GM12892 (cell line): ENCODE results near the gene GPAT2. TPM values are rescaled to one million over a fixed set of nuclear protein-coding genes. Genes with fewer than 3 reads are reported as not detected.
"Not testable (repeated sequence)": the region's sequence is repeated elsewhere in the genome, so short reads cannot be mapped to it uniquely, and the experiment has no call there.

Source experiments
- DNase-seq: peaks from one replicate; pipeline ENCODE4 v3.0.0; 2011; ENCODE audit not compliant: insufficient read length
- FAIRE-seq: peaks from 2 replicates; lab custom pipeline; 2011; peaks lifted over from hg19 to GRCh38; lab: Jason Lieb, UNC
- POLR2A ChIP-seq: IDR thresholded peaks from 2 replicates; pipeline ENCODE4 v1.6.1; 2011; ENCODE audit warnings: low read depth, low read length, control low read depth
- POLR2AphosphoS5 ChIP-seq: IDR thresholded peaks from 2 replicates; pipeline ENCODE4 v1.6.1; 2011; ENCODE audit warnings: low read depth, low read length, control low read depth
- TAF1 ChIP-seq: IDR thresholded peaks from 2 replicates; pipeline ENCODE4 v1.6.1; 2011; ENCODE audit warnings: low read depth, mild to moderate bottlenecking, control low read depth, low read length, borderline replicate concordance
- polyA plus RNA-seq: library from polyadenylated mRNA; unstranded; fragments of >200 nt; gene quantifications from one replicate; pipeline ENCODE4 v1.2.1, GENCODE V29; 2012; ENCODE audit warnings: missing spikeins, inconsistent platforms; ENCODE audit not compliant: missing spikeins

GPAT2 gene
- 45.6 TPM for polyA plus RNA-seq

- FAIRE-seq, result not testable (repeated sequence)
Measured at GRCh38 chr2:96034792-96035191, at the start of gene GPAT2. TSS of gene GPAT2 (minus strand) at chr2:96034916. CDS start at chr2:96032359, 2,557 bp downstream.

GRCh38 chr2:96083989-96084857 lies 49.5 kb upstream of the GPAT2 start:
- no peak for TF ChIP-seq POLR2AphosphoS5
- no peak for TF ChIP-seq TAF1
- no peak for TF ChIP-seq POLR2A
- DNase-seq (no peak), FAIRE-seq (no peak)

More at GRCh38 chr2:96034792-96035191, at the start of gene GPAT2:
- DNase-seq, result not testable (repeated sequence)

GRCh38 chr2:96083064-96083939 lies 48.6 kb upstream of the GPAT2 start:
- FAIRE-seq (no peak), DNase-seq (no peak)
- TF ChIP-seq TAF1 (no peak), POLR2AphosphoS5 (no peak), POLR2A (no peak)

GRCh38 chr2:96082211-96083063 lies 47.7 kb upstream of the GPAT2 start:
- no peak for FAIRE-seq
- DNase-seq, result no peak
- TF ChIP-seq TAF1, result no peak
- no peak for TF ChIP-seq POLR2AphosphoS5
- no peak for TF ChIP-seq POLR2A

- TF ChIP-seq TAF1 (no peak), POLR2AphosphoS5 (no peak), POLR2A (no peak)
- DNase-seq (no peak), FAIRE-seq (no peak)
Measured at GRCh38 chr2:96081042-96081441, 46.3 kb upstream of the GPAT2 start.

- no peak for FAIRE-seq
- no peak for TF ChIP-seq TAF1
- TF ChIP-seq POLR2AphosphoS5, result no peak
- TF ChIP-seq POLR2A, result no peak
Measured at GRCh38 chr2:96075199-96075771, 40.6 kb upstream of the GPAT2 start.

GRCh38 chr2:96074156-96074555 lies 39.4 kb upstream of the GPAT2 start:
- TF ChIP-seq POLR2A (no peak), TAF1 (no peak), POLR2AphosphoS5 (no peak)
- FAIRE-seq (no peak), DNase-seq (no peak)

More at GRCh38 chr2:96075199-96075771, 40.6 kb upstream of the GPAT2 start:
- no peak for DNase-seq

- no peak for FAIRE-seq
- no peak for TF ChIP-seq POLR2A
- TF ChIP-seq TAF1, result no peak
- TF ChIP-seq POLR2AphosphoS5, result no peak
Measured at GRCh38 chr2:96073170-96073775, 38.6 kb upstream of the GPAT2 start.

GRCh38 chr2:96072746-96073145 lies 38.0 kb upstream of the GPAT2 start:
- FAIRE-seq (no peak), DNase-seq (no peak)

More at GRCh38 chr2:96073170-96073775, 38.6 kb upstream of the GPAT2 start:
- no peak for DNase-seq

GRCh38 chr2:96071977-96072491 lies 37.3 kb upstream of the GPAT2 start:
- not testable (repeated sequence) for FAIRE-seq, DNase-seq

More at GRCh38 chr2:96072746-96073145, 38.0 kb upstream of the GPAT2 start:
- TF ChIP-seq TAF1 (no peak), POLR2AphosphoS5 (no peak), POLR2A (no peak)

- DNase-seq, FAIRE-seq: not testable (repeated sequence)
Measured at GRCh38 chr2:96071087-96071976, 36.6 kb upstream of the GPAT2 start.

GRCh38 chr2:96070351-96070750 lies 35.6 kb upstream of the GPAT2 start:
- not testable (repeated sequence) for FAIRE-seq, DNase-seq

GRCh38 chr2:96069878-96070277 lies 35.2 kb upstream of the GPAT2 start:
- not testable (repeated sequence) for DNase-seq, FAIRE-seq

- not testable (repeated sequence) for DNase-seq, FAIRE-seq
Measured at GRCh38 chr2:96067902-96068581, 33.3 kb upstream of the GPAT2 start.
